Thyroid gland (tissue), 4 donors: ENCODE data around the gene GRM8.

Experiments
- CTCF ChIP-seq, 6 experiments: fragments of 200-600 bp in 3 of 6; fragments of 450-650 bp in 3 of 6; sonication (generic) in 3 of 6; IDR thresholded peaks; one replicate each; pipeline ENCODE4 v1.5.1; 2016 to 2019; ENCODE audit warnings: antibody characterized with exemption in 6 of 6, mild to moderate bottlenecking in 2 of 6, inconsistent platforms in 1 of 6, moderate library complexity in 1 of 6
- POLR2A ChIP-seq, 2 donors: fragments of 450-650 bp; IDR thresholded peaks; one replicate each; pipeline ENCODE4 v1.6.1; 2017; ENCODE audit warnings: antibody characterized with exemption in 2 of 2, mild to moderate bottlenecking in 2 of 2, moderate library complexity in 1 of 2

- no peak for TF ChIP-seq CTCF (IDR thresholded peaks at IDR 0.05)
- no peak for TF ChIP-seq POLR2A (IDR thresholded peaks at IDR 0.05)
Measured at GRCh38 chr7:126755381-126755780, 497.4 kb downstream of the GRM8 start.
